Measurements from ENCODE around the gene STAT4. TPM values are rescaled to one million over a fixed set of nuclear protein-coding genes. Genes with fewer than 3 reads are reported as not detected.

Gene STAT4
- total RNA-seq, 1 experiment from 2014 or later, result 0.44 TPM

DNA sequence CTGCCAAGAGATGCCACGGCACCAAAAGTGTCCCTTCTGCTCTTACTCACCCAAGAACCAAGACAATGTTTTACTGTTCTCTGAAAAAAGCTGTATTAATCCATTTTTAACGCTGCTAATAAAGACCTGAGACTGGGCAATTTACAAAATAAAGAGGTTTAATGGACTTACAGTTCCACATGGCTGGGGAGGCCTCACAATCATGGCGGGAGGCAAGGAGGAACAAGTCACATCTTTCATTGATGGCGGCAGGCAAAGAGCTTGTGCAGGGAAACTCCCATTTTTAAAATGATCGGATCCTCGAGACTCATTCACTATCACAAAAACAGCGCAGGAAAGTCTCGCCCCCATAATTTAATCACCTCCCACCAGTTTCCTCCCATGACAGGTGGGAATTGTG lies 135.0 kb downstream of the STAT4 start (continued):
- TF ChIP-seq, protein P1, sequence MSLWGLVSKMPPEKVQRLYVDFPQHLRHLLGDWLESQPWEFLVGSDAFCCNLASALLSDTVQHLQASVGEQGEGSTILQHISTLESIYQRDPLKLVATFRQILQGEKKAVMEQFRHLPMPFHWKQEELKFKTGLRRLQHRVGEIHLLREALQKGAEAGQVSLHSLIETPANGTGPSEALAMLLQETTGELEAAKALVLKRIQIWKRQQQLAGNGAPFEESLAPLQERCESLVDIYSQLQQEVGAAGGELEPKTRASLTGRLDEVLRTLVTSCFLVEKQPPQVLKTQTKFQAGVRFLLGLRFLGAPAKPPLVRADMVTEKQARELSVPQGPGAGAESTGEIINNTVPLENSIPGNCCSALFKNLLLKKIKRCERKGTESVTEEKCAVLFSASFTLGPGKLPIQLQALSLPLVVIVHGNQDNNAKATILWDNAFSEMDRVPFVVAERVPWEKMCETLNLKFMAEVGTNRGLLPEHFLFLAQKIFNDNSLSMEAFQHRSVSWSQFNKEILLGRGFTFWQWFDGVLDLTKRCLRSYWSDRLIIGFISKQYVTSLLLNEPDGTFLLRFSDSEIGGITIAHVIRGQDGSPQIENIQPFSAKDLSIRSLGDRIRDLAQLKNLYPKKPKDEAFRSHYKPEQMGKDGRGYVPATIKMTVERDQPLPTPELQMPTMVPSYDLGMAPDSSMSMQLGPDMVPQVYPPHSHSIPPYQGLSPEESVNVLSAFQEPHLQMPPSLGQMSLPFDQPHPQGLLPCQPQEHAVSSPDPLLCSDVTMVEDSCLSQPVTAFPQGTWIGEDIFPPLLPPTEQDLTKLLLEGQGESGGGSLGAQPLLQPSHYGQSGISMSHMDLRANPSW (CRISPR knock-in tag; conservative IDR thresholded peaks at IDR 0.05; ENCODE audit: low read depth), result no peak

DNA sequence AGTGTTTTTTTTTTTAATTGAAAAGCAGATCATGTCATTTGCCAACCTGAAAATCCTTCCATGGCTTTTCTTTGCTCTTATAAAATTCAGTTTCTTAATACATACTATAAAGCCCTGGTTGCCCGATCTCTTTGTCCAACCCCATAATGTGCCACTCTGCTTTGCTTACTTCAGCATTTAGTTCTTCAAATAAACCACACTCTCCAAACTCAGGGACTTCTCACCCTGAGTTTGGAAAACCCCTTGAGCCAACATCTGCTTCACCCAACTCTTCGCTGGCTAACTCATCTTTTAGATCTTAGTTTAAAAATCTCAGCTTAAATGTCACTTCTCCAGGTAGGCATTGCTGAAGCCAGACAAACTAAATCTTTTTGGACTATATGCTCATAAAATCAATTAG lies 135.6 kb downstream of the STAT4 start:
- POLR2A ChIA-PET, result no interaction called here
- TF ChIP-seq, protein P2, sequence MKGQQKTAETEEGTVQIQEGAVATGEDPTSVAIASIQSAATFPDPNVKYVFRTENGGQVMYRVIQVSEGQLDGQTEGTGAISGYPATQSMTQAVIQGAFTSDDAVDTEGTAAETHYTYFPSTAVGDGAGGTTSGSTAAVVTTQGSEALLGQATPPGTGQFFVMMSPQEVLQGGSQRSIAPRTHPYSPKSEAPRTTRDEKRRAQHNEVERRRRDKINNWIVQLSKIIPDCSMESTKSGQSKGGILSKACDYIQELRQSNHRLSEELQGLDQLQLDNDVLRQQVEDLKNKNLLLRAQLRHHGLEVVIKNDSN (CRISPR knock-in tag; IDR thresholded peaks at IDR 0.05), result no peak
- TF ChIP-seq, protein P3, sequence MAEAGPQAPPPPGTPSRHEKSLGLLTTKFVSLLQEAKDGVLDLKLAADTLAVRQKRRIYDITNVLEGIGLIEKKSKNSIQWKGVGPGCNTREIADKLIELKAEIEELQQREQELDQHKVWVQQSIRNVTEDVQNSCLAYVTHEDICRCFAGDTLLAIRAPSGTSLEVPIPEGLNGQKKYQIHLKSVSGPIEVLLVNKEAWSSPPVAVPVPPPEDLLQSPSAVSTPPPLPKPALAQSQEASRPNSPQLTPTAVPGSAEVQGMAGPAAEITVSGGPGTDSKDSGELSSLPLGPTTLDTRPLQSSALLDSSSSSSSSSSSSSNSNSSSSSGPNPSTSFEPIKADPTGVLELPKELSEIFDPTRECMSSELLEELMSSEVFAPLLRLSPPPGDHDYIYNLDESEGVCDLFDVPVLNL (CRISPR knock-in tag; IDR thresholded peaks at IDR 0.05; ENCODE audit: borderline replicate concordance, low read depth), result no peak
- TF ChIP-seq FOXK1 (CRISPR knock-in tag; IDR thresholded peaks at IDR 0.05) (no peak), CBFB (CRISPR knock-in tag; IDR thresholded peaks at IDR 0.05; ENCODE audit: low read depth) (no peak)
- TF ChIP-seq, protein P4, sequence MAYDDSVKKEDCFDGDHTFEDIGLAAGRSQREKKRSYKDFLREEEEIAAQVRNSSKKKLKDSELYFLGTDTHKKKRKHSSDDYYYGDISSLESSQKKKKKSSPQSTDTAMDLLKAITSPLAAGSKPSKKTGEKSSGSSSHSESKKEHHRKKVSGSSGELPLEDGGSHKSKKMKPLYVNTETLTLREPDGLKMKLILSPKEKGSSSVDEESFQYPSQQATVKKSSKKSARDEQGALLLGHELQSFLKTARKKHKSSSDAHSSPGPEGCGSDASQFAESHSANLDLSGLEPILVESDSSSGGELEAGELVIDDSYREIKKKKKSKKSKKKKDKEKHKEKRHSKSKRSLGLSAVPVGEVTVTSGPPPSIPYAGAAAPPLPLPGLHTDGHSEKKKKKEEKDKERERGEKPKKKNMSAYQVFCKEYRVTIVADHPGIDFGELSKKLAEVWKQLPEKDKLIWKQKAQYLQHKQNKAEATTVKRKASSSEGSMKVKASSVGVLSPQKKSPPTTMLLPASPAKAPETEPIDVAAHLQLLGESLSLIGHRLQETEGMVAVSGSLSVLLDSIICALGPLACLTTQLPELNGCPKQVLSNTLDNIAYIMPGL (CRISPR knock-in tag; IDR thresholded peaks at IDR 0.05), result no peak
- ATAC-seq (no peak), DNase-seq (ENCODE audit: low spot score) (no peak)
- Mint-ChIP-seq H3K4me1 (no peaks in the 10 kb centered on the region), H3K27me3 (ENCODE audit: low read depth) (peaks cover 11% of the 10 kb centered on the region; the same call in 1 of the 2 replicates), H3K27ac (no peak overlapping the region), H3K9me3 (no peaks in the 10 kb centered on the region; the same call in 1 of the 2 replicates), H3K4me3 (no peak overlapping the region), H3K36me3 (no peaks in the 10 kb centered on the region)
- CTCF ChIA-PET, result no interaction called here

DNA sequence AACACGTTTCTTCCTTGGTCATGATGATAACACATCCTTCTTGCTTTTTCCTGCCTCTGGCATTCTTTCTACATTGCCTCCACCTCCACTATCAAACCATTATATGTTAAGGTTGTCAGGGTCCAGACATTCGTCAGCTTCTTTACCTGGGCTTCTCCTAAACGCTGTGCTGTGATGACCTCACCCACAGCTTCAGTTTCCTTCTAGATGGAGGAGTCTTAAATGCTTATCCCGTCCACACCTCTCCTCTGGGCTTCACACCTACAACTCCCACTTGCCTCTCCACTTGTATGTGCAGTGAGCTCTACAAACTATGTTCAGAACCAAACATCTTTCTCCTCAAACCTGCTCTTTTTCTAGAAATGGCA lies 136.2 kb downstream of the STAT4 start:
- no peak for DNase-seq (ENCODE audit: low spot score)
- H3K36me3 Mint-ChIP-seq, result peaks cover 2% of the 10 kb centered on the region; the same call in 1 of the 2 replicates
- no peak overlapping the region for H3K4me3 Mint-ChIP-seq
- no peak for TF ChIP-seq ZNF121 (CRISPR knock-in tag; IDR thresholded peaks at IDR 0.05)
- TF ChIP-seq NFE2L1 (CRISPR knock-in tag; IDR thresholded peaks at IDR 0.05), result no peak
- TF ChIP-seq, protein P2 (CRISPR knock-in tag; IDR thresholded peaks at IDR 0.05), result no peak
- peaks cover 11% of the 10 kb centered on the region; the same call in 1 of the 2 replicates for H3K27me3 Mint-ChIP-seq (ENCODE audit: low read depth)
- CTCF ChIA-PET, result interaction anchor here (0.6 to 1.3 kb wide), 3 partner anchors 38 to 334 kb away, joined by 3 read pairs; no protein-coding TSS in a partner anchor
- ATAC-seq, result no peak
- POLR2A ChIA-PET, result no interaction called here
- H3K4me1 Mint-ChIP-seq, result no peaks in the 10 kb centered on the region
- no peak overlapping the region for H3K27ac Mint-ChIP-seq
- no peaks in the 10 kb centered on the region; the same call in 1 of the 2 replicates for H3K9me3 Mint-ChIP-seq

DNA sequence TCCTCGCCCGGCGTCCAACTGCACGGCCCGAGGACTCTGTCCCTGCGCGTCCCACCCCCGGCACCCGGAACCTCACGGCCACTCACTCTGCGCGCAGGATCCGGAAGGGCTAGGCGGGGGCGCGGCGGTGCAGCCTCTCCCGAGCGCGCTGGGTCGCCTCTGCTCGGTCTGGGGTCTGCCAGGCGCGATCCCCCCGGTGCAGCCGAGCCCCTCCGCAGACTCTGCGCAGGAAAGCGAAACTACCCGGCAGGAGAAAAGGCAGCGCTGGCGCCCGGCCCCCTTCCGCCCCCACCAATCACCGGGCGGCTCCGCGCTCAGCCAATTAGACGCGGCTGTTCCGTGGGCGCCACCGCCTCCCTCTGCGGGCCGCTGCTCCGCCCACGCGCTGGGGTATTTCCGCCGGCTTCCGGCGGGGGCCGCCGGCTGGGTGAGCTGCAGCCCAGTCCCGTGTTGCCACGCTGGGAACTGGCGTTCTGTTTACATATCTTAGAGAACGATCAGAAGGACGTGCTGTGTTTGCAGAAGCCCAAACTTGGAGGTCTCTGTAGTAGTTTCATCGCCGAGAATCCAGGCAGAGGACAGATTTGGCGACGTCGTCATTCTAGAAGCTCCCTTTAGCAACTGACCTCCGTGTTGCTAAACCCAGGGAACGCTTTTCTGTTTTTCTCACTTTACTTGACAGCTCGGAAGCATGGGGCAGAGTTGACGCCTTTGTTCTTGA lies 136.7 kb downstream of the STAT4 start, which contains the start of gene STAT1:
STAT1 (minus strand) TSS at position 240 of the 721 bp plus-strand sequence. CDS start 4,168 bp downstream, outside the sequence.
- ChIA-PET CTCF (interaction anchor here (0.6 to 1.3 kb wide), 3 partner anchors 39 to 333 kb away, joined by 3 read pairs; no protein-coding TSS in a partner anchor), POLR2A (no interaction called here)
- no peaks in the 10 kb centered on the region for H3K4me1 Mint-ChIP-seq
- ATAC-seq (peak; percentile 97), DNase-seq (ENCODE audit: low spot score) (peak; percentile 94)
- peaks cover 5% of the 10 kb centered on the region; the same call in 1 of the 2 replicates for H3K36me3 Mint-ChIP-seq
- H3K9me3 Mint-ChIP-seq, result no peaks in the 10 kb centered on the region; the same call in 1 of the 2 replicates
- peaks cover 10% of the 10 kb centered on the region; the same call in 1 of the 2 replicates for H3K27me3 Mint-ChIP-seq (ENCODE audit: low read depth)
- no peak within 1 kb of the TSS for H3K4me3 Mint-ChIP-seq
- no peak within 1 kb of the TSS for H3K27ac Mint-ChIP-seq
- peak; percentile 40; the same call in 1 of the 2 replicates for TF ChIP-seq CREB1 (CRISPR knock-in tag; IDR thresholded peaks at IDR 0.05)
- TF ChIP-seq, protein P5, sequence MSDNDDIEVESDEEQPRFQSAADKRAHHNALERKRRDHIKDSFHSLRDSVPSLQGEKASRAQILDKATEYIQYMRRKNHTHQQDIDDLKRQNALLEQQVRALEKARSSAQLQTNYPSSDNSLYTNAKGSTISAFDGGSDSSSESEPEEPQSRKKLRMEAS (CRISPR knock-in tag; IDR thresholded peaks at IDR 0.05), result peak; percentile 91
- TF ChIP-seq GTF2I (CRISPR knock-in tag; conservative IDR thresholded peaks at IDR 0.05), result no peak
- TF ChIP-seq, protein P3 (CRISPR knock-in tag; IDR thresholded peaks at IDR 0.05; ENCODE audit: borderline replicate concordance, low read depth), result no peak
- TF ChIP-seq NR2C2 (CRISPR knock-in tag; IDR thresholded peaks at IDR 0.05), result no peak
- no peak for TF ChIP-seq EMX1 (CRISPR knock-in tag; IDR thresholded peaks at IDR 0.05)
- TF ChIP-seq, protein P6, sequence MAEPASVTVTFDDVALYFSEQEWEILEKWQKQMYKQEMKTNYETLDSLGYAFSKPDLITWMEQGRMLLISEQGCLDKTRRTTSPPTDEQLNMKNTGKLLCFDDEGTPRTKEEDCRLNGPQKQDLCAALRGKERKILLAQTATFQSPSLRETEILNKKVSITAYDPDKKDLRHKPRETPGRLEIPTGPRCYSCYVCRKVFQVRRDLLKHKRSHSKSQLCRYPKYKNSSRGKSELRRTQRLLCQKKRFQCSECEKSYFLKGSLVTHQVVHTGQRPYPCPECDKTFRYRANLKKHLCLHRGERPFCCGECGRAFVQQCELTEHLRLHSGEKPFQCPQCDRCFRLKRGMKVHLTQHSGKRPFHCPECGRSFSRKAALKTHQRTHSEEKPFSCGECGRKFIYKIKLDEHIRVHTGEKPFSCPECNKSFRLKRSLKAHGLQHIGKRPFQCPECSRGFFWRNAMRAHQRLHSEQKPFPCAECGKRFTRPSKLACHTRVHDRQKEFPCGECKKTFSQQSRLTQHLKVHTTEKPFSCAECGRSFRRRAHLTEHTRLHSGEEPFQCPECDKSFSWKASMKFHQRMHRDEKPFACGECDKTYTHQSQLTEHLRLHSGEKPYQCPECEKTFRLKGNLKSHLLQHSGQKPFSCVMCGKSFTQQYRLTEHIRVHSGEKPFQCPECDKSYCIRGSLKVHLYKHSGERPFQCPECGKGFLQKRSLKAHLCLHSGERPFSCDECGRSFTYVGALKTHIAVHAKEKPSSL (CRISPR knock-in tag; conservative IDR thresholded peaks at IDR 0.05), result no peak
- TF ChIP-seq ATF1 (CRISPR knock-in tag; IDR thresholded peaks at IDR 0.05), result peak; percentile 76
